Activated CD4-positive, alpha-beta memory T cell treated with anti-CD3 and anti-CD28 coated beads for 36 hours (primary cell): ENCODE measurements around the gene OR5K4. TPM values are rescaled to one million over a fixed set of nuclear protein-coding genes. Genes with fewer than 3 reads are reported as not detected.
"Not testable (repeated sequence)": the region's sequence is repeated elsewhere in the genome, so short reads cannot be mapped to it uniquely, and the experiment has no call there.

Experiments
- CTCF ChIA-PET: fragments of 350-600 bp; sonication (Branson Sonifier 250); formaldehyde crosslinking; loops from one replicate; lab custom pipeline; 2021; ENCODE audit warnings: antibody characterized with exemption, inconsistent platforms; lab: Charles Lee
- POLR2A ChIA-PET: fragments of 350-600 bp; sonication (Branson Sonifier 250); formaldehyde crosslinking; loops from one replicate; lab custom pipeline; 2021; ENCODE audit warnings: antibody characterized with exemption; lab: Charles Lee
- DNase-seq: peaks from one replicate; pipeline ENCODE4 v3.0.0-alpha.2; 2020
- H3K27ac Mint-ChIP-seq: one replicate; pipeline ENCODE4 v1.8.0; 2021; ENCODE audit warnings: mixed read lengths
- H3K27me3 Mint-ChIP-seq: one replicate; pipeline ENCODE4 v1.8.0; 2021; ENCODE audit warnings: mixed read lengths
- H3K36me3 Mint-ChIP-seq: one replicate; pipeline ENCODE4 v1.8.0; 2021; ENCODE audit warnings: mixed read lengths
- H3K4me1 Mint-ChIP-seq: one replicate; pipeline ENCODE4 v1.8.0; 2021; ENCODE audit warnings: low read depth, mixed read lengths
- H3K4me3 Mint-ChIP-seq: one replicate; pipeline ENCODE4 v1.8.0; 2021; ENCODE audit warnings: mild to moderate bottlenecking, mixed read lengths
- H3K9me3 Mint-ChIP-seq: one replicate; pipeline ENCODE4 v1.8.0; 2021; ENCODE audit warnings: mixed read lengths
- intact Hi-C: fragments of 100-400 bp; cut with micrococcal nuclease; formaldehyde crosslinking; loops from one replicate; pipeline ENCODE4 v1.15.1; 2023
- total RNA-seq, 2 experiments: library from RNA; stranded (reverse); gene quantifications; one replicate each; pipeline ENCODE4 v1.2.3, GENCODE V29; 2021

OR5K4 gene
- total RNA-seq, 2 experiments from 2014 or later, result not detected

DNA sequence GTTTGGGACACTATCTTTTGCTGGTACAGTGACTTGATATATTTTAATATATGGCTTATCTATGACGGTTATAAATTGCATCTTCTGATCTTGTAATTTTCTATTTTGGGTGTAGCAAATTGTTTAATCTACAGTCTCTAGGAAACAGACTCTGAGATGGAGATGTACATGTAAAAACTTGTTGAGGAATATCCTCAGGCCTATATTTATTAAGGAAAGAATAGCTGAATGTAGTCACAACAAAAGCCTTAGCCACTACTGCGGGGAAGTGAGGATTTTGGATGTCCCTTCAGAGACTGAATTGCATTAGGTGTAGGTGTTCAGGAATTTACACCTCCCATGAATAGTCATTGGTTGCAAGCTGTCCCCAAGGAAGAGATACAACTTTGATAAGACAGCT is 23.0 kb downstream of the OR5K4 start:
- CTCF ChIA-PET, result no interaction called here
- no peak overlapping the region for H3K27ac Mint-ChIP-seq

DNA sequence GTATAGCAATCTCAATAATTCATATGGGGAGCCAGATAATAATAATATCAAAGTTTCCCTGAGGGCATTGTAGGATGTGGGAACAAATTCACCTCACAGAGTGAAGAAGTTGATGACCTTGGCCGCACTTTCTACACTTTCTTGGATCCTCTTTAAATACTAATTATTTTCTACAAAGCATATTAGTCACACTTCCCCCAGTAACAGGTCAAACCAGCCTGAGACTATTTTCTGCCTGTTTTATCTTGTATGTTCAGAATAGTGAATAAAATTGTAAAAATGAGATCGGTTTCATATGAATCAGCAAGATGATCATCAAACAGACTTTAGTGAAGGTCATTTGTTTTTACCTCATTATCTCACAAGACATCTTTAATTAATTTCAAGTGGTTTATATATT is 34.5 kb downstream of the OR5K4 start:
- Mint-ChIP-seq H3K27me3 (peaks cover 12% of the 10 kb centered on the region), H3K9me3 (no peaks in the 10 kb centered on the region), H3K27ac (no peak overlapping the region), H3K4me3 (no peak overlapping the region), H3K4me1 (no peaks in the 10 kb centered on the region), H3K36me3 (no peaks in the 10 kb centered on the region)
- POLR2A ChIA-PET, result no interaction called here
- DNase-seq, result no peak
- CTCF ChIA-PET, result no interaction called here
- intact Hi-C loops, result no loop called here

More for the DNA sequence above, 23.0 kb downstream of the OR5K4 start:
- Mint-ChIP-seq H3K36me3 (no peaks in the 10 kb centered on the region), H3K4me1 (peaks cover 3% of the 10 kb centered on the region), H3K27me3 (no peaks in the 10 kb centered on the region), H3K4me3 (no peak overlapping the region), H3K9me3 (peaks cover 3% of the 10 kb centered on the region)
- DNase-seq, result no peak
- POLR2A ChIA-PET, result no interaction called here
- intact Hi-C loops, result no loop called here

DNA sequence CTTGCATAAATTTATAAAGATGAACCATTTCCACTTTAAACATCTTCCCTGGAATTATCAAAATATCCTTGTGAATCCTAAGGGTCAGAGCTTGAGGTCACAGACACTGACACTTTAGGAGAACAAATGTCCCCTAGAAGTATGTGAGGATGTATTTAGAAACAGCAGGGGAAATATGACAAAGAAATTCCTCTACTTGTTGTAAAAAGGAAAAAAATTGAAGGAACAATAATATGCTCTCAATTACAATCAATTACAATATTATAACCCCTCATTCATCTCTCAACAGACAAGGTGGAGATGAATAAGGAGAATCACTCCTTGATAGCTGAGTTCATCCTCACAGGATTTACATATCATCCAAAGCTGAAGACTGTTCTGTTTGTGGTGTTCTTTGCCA is 36.7 kb downstream of the OR5K4 start, which contains the start of gene OR5K3:
Gene OR5K3 (plus strand): TSS at position 301 of the 400 bp plus-strand sequence. CDS start 0 bp downstream, at position 301.
- no peaks in the 10 kb centered on the region for H3K9me3 Mint-ChIP-seq
- CTCF ChIA-PET, result no interaction called here
- no peaks in the 10 kb centered on the region for H3K36me3 Mint-ChIP-seq
- H3K4me3 Mint-ChIP-seq, result no peak within 1 kb of the TSS
- H3K4me1 Mint-ChIP-seq, result no peaks in the 10 kb centered on the region
- H3K27me3 Mint-ChIP-seq, result peaks cover 7% of the 10 kb centered on the region
- POLR2A ChIA-PET, result no interaction called here
- H3K27ac Mint-ChIP-seq, result no peak within 1 kb of the TSS
- intact Hi-C loops, result no loop called here
- no peak for DNase-seq

DNA sequence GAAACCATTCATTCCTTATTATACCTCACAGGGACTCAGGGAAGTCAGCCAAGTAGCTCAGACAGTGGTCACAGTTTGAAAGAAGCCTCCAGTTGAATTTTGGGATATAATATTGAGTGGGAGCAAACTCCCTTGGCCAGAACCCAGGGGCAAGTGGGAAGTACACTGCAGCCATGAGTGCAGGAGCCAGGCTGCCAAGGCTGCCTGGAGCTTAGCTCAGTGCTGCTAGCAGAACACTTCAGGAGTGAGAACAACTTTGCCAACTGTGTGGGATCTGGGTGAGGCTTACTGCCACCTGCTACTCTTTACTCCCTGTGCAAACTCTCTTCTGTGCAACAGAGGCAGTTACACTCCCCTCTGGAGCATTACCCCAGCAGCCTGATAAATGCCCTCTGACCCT is 41.4 kb downstream of the OR5K4 start:
- CTCF ChIA-PET, result no interaction called here
- intact Hi-C loops, result no loop called here
- H3K27ac Mint-ChIP-seq, result no peak overlapping the region
- no peak overlapping the region for H3K4me3 Mint-ChIP-seq
- peaks cover 22% of the 10 kb centered on the region for H3K9me3 Mint-ChIP-seq
- peaks cover 6% of the 10 kb centered on the region for H3K36me3 Mint-ChIP-seq
- no peak for DNase-seq
- POLR2A ChIA-PET, result no interaction called here
- peaks cover 2% of the 10 kb centered on the region for H3K4me1 Mint-ChIP-seq
- peaks cover 5% of the 10 kb centered on the region for H3K27me3 Mint-ChIP-seq

DNA sequence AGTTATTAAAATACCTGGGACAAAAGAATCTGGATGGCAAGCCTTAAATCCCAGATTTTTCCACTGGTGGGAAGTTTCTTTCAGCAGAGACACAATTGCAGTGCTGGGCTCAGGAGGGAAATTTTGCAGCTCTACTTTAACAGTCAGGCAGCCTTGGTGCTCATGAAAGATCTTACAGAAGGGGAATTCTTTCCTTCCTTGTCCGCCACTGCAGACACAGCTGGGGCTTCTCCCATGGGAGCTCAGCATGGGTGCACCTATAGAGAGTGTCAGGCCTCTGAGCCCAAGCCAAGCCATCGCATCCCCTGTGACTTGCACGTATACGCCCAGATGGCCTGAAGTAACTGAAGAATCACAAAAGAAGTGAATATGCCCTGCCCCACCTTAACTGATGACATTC is 42.8 kb downstream of the OR5K4 start:
- DNase-seq, intact Hi-C loops, H3K36me3 Mint-ChIP-seq, H3K27ac Mint-ChIP-seq, POLR2A ChIA-PET, H3K4me1 Mint-ChIP-seq, H3K27me3 Mint-ChIP-seq, H3K4me3 Mint-ChIP-seq, CTCF ChIA-PET: not testable (repeated sequence)
- H3K9me3 Mint-ChIP-seq, result peaks cover 25% of the 10 kb centered on the region

DNA sequence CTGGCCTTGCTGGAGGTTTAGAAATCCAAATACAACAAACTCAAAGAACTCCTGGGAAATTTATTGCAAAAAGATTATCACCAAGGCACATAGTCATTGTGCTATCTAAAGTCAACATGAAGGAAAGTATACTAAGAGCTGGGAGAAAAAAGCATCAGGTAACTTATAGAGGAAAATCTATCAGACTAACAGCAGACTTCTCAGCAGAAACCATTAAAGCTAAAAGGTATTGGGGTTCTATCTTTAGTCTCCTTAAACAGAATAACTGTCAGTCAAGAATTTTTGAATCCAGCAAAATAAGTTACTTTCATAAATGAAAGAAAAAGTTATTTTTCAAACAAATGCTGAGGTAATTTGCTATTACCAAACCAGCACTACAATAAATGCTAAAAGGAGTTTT is 44.9 kb downstream of the OR5K4 start:
- POLR2A ChIA-PET, result no interaction called here
- DNase-seq, result no peak
- Mint-ChIP-seq H3K27me3 (no peaks in the 10 kb centered on the region), H3K4me1 (peaks cover 2% of the 10 kb centered on the region), H3K9me3 (peaks cover 37% of the 10 kb centered on the region), H3K4me3 (no peak overlapping the region), H3K36me3 (peaks cover 6% of the 10 kb centered on the region), H3K27ac (no peak overlapping the region)
- CTCF ChIA-PET, result no interaction called here
- intact Hi-C loops, result no loop called here

DNA sequence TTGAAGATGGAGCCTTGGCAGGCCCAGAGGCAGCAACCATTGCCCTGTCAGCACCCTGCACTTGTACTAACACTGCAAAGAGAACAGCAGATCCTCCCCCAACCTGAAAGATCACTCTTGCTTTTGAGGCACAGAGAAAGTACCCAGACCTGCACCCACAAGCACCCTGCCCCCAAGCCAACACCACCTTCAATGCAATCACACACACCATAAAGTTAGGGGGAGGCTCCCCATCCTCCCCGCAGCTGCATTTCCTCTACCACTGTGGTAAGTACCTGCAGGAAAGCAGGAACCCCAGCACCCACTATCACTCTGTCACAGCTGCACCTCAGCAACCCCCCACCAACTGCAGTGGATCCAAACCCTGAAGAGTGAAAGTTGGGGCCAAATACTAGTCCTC is 48.9 kb downstream of the OR5K4 start:
- POLR2A ChIA-PET, result no interaction called here
- peaks cover 6% of the 10 kb centered on the region for H3K27me3 Mint-ChIP-seq

DNA sequence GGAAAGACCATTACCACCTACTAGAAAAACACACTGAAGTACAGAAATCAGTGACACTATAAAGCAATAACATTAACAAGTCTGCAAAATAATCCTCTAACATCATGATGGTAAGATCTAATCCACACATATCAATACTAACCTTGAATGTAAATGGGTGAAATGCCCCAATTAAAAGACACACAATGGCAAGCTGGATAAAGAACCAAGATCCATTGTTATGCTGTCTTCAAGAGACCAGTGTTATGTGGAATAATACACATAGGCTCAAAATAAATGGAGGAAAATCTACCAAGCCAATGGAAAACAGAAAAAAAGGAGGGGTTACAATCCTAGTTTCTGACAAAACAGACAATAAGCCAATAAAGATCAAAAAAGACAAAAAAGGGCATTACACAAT is 50.4 kb downstream of the OR5K4 start:
- intact Hi-C loops, result no loop called here
- peaks cover 55% of the 10 kb centered on the region for H3K9me3 Mint-ChIP-seq
- peaks cover 13% of the 10 kb centered on the region for H3K36me3 Mint-ChIP-seq
- ChIA-PET CTCF (no interaction called here), POLR2A (no interaction called here)
- no peak for DNase-seq
- peaks cover 6% of the 10 kb centered on the region for H3K27me3 Mint-ChIP-seq
- H3K4me3 Mint-ChIP-seq, result no peak overlapping the region
- H3K4me1 Mint-ChIP-seq, result peaks cover 2% of the 10 kb centered on the region
- H3K27ac Mint-ChIP-seq, result no peak overlapping the region

More for the DNA sequence above, 48.9 kb downstream of the OR5K4 start:
- H3K36me3 Mint-ChIP-seq, result peaks cover 16% of the 10 kb centered on the region
- H3K27ac Mint-ChIP-seq, result no peak overlapping the region
- no peak overlapping the region for H3K4me3 Mint-ChIP-seq
- peaks cover 2% of the 10 kb centered on the region for H3K4me1 Mint-ChIP-seq
- no peak for DNase-seq
- CTCF ChIA-PET, result no interaction called here
- peaks cover 61% of the 10 kb centered on the region for H3K9me3 Mint-ChIP-seq
- intact Hi-C loops, result no loop called here

Other genes with a start within 250 kb of the OR5K4 start
- not detected for gene OR5H1, start 223.1 kb upstream of the OR5K4 start, total RNA-seq
- gene OR5H14, start 206.4 kb upstream of the OR5K4 start, total RNA-seq, result not detected
- not detected for gene OR5H15, start 187.2 kb upstream of the OR5K4 start, total RNA-seq
- gene OR5H6, start 89.6 kb upstream of the OR5K4 start, total RNA-seq, result not detected
- not detected for gene OR5H2, start 71.3 kb upstream of the OR5K4 start, total RNA-seq
- not detected for gene OR5K3, start 36.8 kb downstream of the OR5K4 start, total RNA-seq
- gene OR5K1, start 109.3 kb downstream of the OR5K4 start, total RNA-seq, result not detected
- gene OR5K2, start 143.8 kb downstream of the OR5K4 start, total RNA-seq, result not detected
- 100 to 1,000 TPM; 199 to 208 TPM for gene CLDND1, start 169.0 kb downstream of the OR5K4 start, total RNA-seq
- gene GPR15, start 178.1 kb downstream of the OR5K4 start, total RNA-seq, result 1 to 10 TPM; 2.8 to 3.0 TPM
- 10 to 100 TPM; 36.0 to 39.2 TPM for gene CPOX, start 239.8 kb downstream of the OR5K4 start, total RNA-seq